Measurements from ENCODE around the gene GSE1.

The GSE1 gene

GRCh38 chr16:85690469-85691064 lies 77.4 kb downstream of the GSE1 start:
- no peak for DNase-seq (ENCODE audit: low read depth)
- no peak overlapping the region for H3K4me3 ChIP-seq (ENCODE audit: low read depth, low read length)
- no peak for TF ChIP-seq CTCF (IDR thresholded peaks at IDR 0.05; ENCODE audit: insufficient read depth, low read depth, low read length, missing control alignments)

GRCh38 chr16:85695196-85696128 lies 82.3 kb downstream of the GSE1 start:
- TF ChIP-seq CTCF (IDR thresholded peaks at IDR 0.05; ENCODE audit: insufficient read depth, low read depth, low read length, missing control alignments) = no peak
- no peak overlapping the region for H3K4me3 ChIP-seq (ENCODE audit: low read depth, low read length)
- no peak for DNase-seq (ENCODE audit: low read depth)

- H3K4me3 ChIP-seq (ENCODE audit: low read depth, low read length) = no peak overlapping the region
- no peak for TF ChIP-seq CTCF (IDR thresholded peaks at IDR 0.05; ENCODE audit: insufficient read depth, low read depth, low read length, missing control alignments)
- DNase-seq (ENCODE audit: low read depth) = no peak
Measured at GRCh38 chr16:85696781-85697180, 83.7 kb downstream of the GSE1 start.

- no peak for TF ChIP-seq CTCF (IDR thresholded peaks at IDR 0.05; ENCODE audit: insufficient read depth, low read depth, low read length, missing control alignments)
- no peak overlapping the region for H3K4me3 ChIP-seq (ENCODE audit: low read depth, low read length)
- DNase-seq (ENCODE audit: low read depth) = no peak
Measured at GRCh38 chr16:85697431-85697830, 84.3 kb downstream of the GSE1 start.

GRCh38 chr16:85698459-85698891 lies 85.4 kb downstream of the GSE1 start:
- no peak for TF ChIP-seq CTCF (IDR thresholded peaks at IDR 0.05; ENCODE audit: insufficient read depth, low read depth, low read length, missing control alignments)
- no peak for DNase-seq (ENCODE audit: low read depth)

GRCh38 chr16:85698935-85699558 lies 85.9 kb downstream of the GSE1 start:
- H3K4me3 ChIP-seq (ENCODE audit: low read depth, low read length) = no peak overlapping the region
- TF ChIP-seq CTCF (IDR thresholded peaks at IDR 0.05; ENCODE audit: insufficient read depth, low read depth, low read length, missing control alignments) = no peak
- DNase-seq (ENCODE audit: low read depth) = no peak

More at GRCh38 chr16:85698459-85698891, 85.4 kb downstream of the GSE1 start:
- H3K4me3 ChIP-seq (ENCODE audit: low read depth, low read length) = no peak overlapping the region
